NCI-H510A (cell line): Measurements from ENCODE around the gene SLC43A1.
A peak's percentile ranks its signal among the peaks of the same experiment; 100 is the strongest.

Experiments used
- DNase-seq: peaks from one replicate; lab custom pipeline; 2025; lab: John Stamatoyannopoulos, UW

Gene SLC43A1

DNA sequence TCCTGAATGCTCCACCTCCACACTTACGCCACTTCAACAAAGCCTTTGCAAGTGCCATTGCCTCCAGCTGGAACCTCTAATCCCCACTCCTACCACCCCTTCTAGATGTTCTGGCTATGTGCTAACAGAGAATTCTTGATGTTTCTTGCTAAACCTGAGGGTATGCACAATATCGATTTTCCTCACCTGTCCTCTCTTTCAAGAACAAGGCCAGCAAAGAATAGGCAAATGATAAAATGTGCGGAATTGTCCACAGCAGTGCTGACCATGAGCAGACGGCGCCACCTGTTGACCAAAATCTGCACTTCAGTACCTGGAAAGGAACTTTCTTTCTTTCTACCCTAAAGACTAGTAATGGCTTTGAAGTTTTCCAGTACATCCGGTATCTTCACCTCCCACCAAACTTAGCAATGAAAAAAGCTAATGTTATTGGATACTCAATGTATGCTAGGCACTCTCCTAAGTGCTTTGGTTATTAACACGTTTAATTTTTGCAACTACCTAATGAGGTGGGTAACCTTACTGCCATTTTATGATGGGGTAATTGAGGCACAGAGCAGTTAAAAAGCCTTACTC, 11.6 kb upstream of the SLC43A1 start:
- no peak for DNase-seq

DNA sequence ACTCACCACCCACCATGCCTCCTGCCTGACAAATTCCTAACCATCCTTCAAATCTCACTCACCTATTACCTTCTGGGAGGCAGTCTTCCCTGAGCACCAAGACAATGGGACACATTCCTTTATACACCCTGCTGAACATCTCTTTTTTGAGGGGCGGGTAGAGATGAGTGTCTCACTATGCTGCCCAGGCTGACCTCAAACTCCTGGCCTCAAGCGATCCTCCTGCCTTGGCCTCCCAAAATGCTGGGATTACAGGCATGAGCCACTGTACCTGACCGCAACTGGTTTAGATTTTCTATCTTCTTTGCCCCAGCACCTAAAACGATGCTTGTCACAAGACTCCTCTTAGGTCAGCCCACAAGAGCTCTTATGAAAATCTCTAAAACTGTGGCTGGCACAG, 7.9 kb upstream of the SLC43A1 start:
- DNase-seq: no peak

GRCh38 chr11:57521116-57521515, 5.6 kb upstream of the SLC43A1 start:
- DNase-seq: no peak

DNA sequence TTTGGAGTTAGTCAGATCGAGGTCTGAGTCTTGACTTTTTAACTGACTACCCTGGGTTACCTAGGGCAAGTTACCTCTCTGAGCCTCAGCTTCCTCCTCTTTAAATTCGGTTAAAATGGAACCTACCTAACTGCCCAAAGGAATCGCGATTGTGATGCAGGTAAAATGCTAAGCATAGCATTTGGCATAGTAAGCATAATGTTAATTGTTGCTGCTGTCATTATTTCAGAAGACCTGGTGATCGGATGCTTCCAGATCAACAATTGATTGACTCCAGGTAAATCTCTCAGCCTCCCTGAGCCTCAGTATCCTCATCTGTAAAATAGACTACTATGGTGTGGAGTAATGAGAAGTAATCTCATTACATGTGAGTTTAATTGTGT, 550 bp upstream of the SLC43A1 start:
- DNase-seq: no peak

- peak; percentile 51 for DNase-seq
Observed at GRCh38 chr11:57514538-57515331, 767 bp downstream of the SLC43A1 start.

DNA sequence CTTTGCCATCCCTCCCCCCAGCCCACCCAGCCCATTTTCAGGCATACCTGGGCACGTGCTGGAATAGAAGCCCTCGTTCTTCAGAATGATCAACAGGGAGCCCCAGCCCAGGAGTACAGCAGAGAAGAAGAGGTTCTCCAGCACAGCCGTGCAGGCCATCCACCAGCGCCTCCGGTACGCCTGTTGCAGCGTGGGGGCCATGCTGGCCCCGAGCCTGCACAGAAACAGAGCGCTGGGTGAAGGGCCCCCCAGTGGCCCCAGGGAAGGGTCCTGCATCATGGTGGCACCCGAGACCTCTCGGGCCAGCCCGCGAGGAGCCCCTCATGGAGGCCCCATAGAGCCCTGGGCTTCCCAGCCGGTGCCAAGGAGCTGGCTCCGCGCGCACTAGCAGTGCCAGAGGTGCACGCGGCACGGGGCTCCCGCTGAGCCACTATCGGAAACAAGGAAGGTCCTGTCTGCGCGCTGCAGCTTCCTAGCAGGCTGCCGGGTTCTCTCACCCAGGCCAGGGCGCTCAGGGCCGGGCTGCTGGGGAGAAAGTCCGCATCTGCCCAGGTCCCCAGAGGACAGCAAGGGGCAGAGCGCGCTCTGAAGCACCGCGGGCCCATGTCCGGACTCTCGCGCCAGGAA, 1.5 kb downstream of the SLC43A1 start:
- peak; percentile 46 for DNase-seq

DNA sequence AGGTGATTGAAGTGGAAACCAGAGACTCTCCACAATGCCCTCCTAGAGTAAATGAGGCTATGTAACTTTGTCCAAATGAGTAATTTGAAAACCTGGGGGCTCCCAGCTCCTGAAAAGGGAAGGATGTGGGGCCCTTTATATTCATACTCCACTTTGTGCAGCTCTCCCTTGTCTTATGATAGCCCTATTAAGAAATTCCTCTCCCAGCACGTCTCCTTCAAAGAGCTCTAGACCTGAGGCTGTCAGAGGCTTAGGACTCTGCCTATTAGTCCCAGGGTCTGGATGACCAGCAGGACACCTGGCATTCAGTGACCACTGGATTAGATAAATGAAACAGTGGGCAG, 2.1 kb downstream of the SLC43A1 start:
- no peak for DNase-seq

- DNase-seq: no peak
Observed at GRCh38 chr11:57512646-57513451, 2.7 kb downstream of the SLC43A1 start.

DNA sequence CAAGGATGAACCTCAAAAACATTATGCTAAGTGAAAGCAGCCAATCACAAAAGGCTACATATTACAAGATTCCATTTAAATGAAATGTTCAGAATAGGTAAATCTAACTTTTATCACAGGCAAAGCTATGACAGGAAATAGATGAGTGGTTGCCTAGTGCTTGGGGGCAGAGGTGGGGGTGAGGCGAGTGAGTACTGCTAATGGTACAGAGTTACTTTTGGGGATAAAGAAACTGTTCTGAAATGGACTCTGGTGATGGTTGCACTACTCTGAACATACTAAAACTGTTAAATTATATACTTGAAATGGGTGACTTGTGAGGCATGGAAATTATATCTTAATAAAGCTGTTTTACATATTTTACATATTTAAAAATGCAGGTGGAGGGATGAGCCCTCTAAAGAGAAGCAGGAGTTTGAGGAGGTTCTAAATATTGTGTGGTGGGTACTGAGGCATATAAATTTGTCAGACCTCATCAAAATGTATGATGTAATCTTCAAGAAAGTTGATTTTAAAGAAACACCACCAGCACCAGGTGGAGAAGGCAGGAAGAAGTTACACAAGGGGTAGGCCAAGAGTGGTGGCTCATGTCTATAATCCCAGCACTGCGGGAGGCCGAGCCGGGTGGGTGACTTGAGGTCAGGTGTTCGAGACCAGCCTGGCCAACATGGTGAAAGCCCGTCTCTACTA, 3.6 kb downstream of the SLC43A1 start:
- no peak for DNase-seq

GRCh38 chr11:57508341-57509170, 6.9 kb downstream of the SLC43A1 start:
- no peak for DNase-seq

- no peak for DNase-seq
Observed at GRCh38 chr11:57506522-57506921, 9.0 kb downstream of the SLC43A1 start.

- no peak for DNase-seq
Observed at GRCh38 chr11:57504511-57504910, 11.0 kb downstream of the SLC43A1 start.

GRCh38 chr11:57502870-57503269, 12.6 kb downstream of the SLC43A1 start:
- DNase-seq: no peak

DNA sequence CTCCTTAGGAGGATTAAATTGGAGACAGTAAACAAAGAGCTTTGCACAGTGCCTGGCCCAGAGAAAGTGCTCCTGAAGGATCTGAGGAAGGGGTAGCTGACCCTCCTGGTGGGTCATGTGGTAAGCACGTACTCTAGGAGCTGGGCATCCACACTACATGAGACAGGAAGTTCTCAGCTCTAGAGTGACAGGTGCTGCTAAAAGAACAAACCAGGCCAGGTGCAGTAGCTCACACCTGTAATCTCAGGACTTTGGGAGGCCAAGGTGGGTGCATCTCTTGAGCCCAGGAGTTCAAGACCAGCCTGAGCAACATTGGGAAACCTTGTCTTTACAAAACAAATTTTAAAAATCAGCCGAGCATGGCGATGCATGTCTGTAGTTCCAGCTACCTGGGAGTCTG, 13.1 kb downstream of the SLC43A1 start:
- peak; percentile 8 for DNase-seq

- no peak for DNase-seq
Observed at GRCh38 chr11:57501953-57502352, 13.5 kb downstream of the SLC43A1 start.

DNA sequence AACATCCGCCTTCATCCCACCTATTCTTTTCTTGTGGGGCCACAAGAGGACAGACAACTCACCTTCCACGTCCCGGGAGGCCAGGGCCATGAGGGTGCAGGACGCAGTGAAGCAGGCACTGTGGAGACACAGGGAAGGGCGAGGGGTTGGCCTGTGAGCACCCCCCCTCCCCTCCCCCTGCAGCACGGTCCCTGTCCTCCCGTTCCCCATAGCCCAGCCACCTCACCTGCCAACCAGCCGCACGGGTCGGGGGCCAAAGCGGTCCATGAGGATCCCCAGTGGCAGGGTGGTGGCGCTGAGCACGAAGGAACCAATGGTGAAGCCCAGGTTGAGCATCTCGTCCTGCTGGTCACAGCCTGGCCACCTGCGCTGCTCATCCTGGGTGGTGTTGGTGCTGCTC, 14.6 kb downstream of the SLC43A1 start:
- DNase-seq: no peak

DNA sequence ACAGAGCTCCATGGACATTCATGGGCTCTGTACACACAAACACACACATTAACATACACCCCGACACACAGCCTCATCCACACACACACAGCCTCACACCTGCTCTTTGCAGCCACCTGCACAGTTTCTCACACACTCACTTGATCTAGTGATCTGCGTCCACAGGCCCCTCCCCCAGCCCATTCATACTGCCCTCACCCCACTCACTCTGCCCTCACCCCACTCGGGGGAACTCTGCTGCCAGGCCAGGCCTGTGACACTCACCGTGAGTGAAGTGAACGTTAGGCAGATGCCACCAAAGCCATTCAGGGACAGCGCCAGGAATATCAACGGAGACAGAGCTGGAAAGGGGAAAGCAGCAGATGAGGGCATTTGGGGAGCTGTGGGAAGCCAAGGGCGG, 15.0 kb downstream of the SLC43A1 start:
- DNase-seq: peak; percentile 13

- DNase-seq: no peak
Observed at GRCh38 chr11:57499983-57500461, 15.5 kb downstream of the SLC43A1 start.

- no peak for DNase-seq
Observed at GRCh38 chr11:57499413-57499982, 16.0 kb downstream of the SLC43A1 start.

- no peak for DNase-seq
Observed at GRCh38 chr11:57498540-57498939, 17.0 kb downstream of the SLC43A1 start.
